K562 (cell line): ENCODE results near the gene ARHGEF12. TPM values are rescaled to one million over a fixed set of nuclear protein-coding genes. Genes with fewer than 3 reads are reported as not detected.

Experiments used
- C11orf30 ChIP-seq: fragments of 450-650 bp; IDR thresholded peaks from 2 replicates; pipeline ENCODE4 v1.6.1; 2016; ENCODE audit warnings: low read depth, mild to moderate bottlenecking
- CEBPZ ChIP-seq: fragments of 150-350 bp; IDR thresholded peaks from 2 replicates; pipeline ENCODE4 v1.6.1; 2014; ENCODE audit warnings: low read depth, mild to moderate bottlenecking, low read length, borderline replicate concordance
- CREM ChIP-seq: IDR thresholded peaks from 2 replicates; pipeline ENCODE4 v1.6.1; 2014; ENCODE audit warnings: antibody characterized with exemption, low read depth
- GATA2 ChIP-seq: sonication (generic); formaldehyde crosslinking; IDR thresholded peaks from 2 replicates; pipeline ENCODE4 v1.4.0; 2020; ENCODE audit warnings: mild to moderate bottlenecking, missing genetic modification reagents
- HMG20B ChIP-seq: fragments of 250-450 bp; sonication (Bioruptor Pico); IDR thresholded peaks from 2 replicates; pipeline ENCODE4 v1.5.0; 2021; ENCODE audit warnings: mild to moderate bottlenecking
- KDM2B ChIP-seq: fragments of 250-450 bp; sonication (Bioruptor Pico); IDR thresholded peaks from 2 replicates; pipeline ENCODE4 v1.8.0; 2021; ENCODE audit warnings: mild to moderate bottlenecking, moderate library complexity
- PPARD ChIP-seq: fragments of 250-450 bp; sonication (Bioruptor Pico); IDR thresholded peaks from 2 replicates; pipeline ENCODE4 v1.8.0; 2022; ENCODE audit warnings: inconsistent platforms, mild to moderate bottlenecking, moderate library complexity
- UBTF ChIP-seq, 2 experiments: IDR thresholded peaks; 2 replicates each; pipeline ENCODE4 v1.6.1; 2012; ENCODE audit warnings: improper control_type of control experiment in 2 of 2, low read depth in 2 of 2, low read length in 2 of 2, borderline replicate concordance in 1 of 2
- ZBTB9 ChIP-seq: fragments of 450-650 bp; formaldehyde crosslinking; IDR thresholded peaks from 2 replicates; pipeline ENCODE4 v1.4.0; 2020; ENCODE audit warnings: mild to moderate bottlenecking, moderate library complexity
- ZKSCAN1 ChIP-seq: fragments of 150-350 bp; IDR thresholded peaks from 2 replicates; pipeline ENCODE4 v1.6.1; 2016; ENCODE audit warnings: low read depth, low read length
- ZNF280A ChIP-seq: fragments of 450-650 bp; IDR thresholded peaks from 2 replicates; pipeline ENCODE4 v1.6.1; 2018; ENCODE audit warnings: mild to moderate bottlenecking, low read depth; ENCODE audit not compliant: partially characterized antibody
- polyA plus RNA-seq, 8 experiments: library from polyadenylated mRNA; depleted of rRNA in 4 of 8; stranded (reverse) in 5 of 8; unstranded in 3 of 8; fragments of >200 nt; fragmentation: Nextera tagmentation in 2 of 8; fragmentation: Illumina TruSeq in 1 of 8; extraction: Ambion mirVana in 2 of 8; extraction: Trizol in 1 of 8; gene quantifications; 2 replicates each; pipeline versions ENCODE4 v1.2.1 to v1.2.3, GENCODE V29; 2011 to 2014; ENCODE audit warnings: inconsistent platforms in 1 of 8, missing spikeins in 1 of 8
- total RNA-seq, 7 experiments: library from RNA; depleted of rRNA in 6 of 7; stranded (reverse); fragments of >200 nt in 6 of 7; fragmentation: Illumina TruSeq in 2 of 7; extraction: Trizol in 2 of 7; gene quantifications; 2 replicates each; pipeline versions ENCODE4 v1.2.1 to v1.2.3, GENCODE V29; 2011 to 2021; ENCODE audit warnings: low replicate concordance in 1 of 7

Gene ARHGEF12
- total and polyA plus RNA-seq, 9 of the 15 experiments (the other 6 are each of a cell fraction or from before 2014, with no cell fraction given), result 3.5 to 51.7 (median 29.5) TPM

GRCh38 chr11:120324932-120325810 is 11.0 kb upstream of the ARHGEF12 start, which contains the start of gene TLCD5 (continued):
- TF ChIP-seq ZKSCAN1 (no peak), CREM (peak; percentile 45), GATA2 (no peak), ZNF280A (no peak), ZBTB9 (CRISPR knock-in tag) (peak; percentile 40; the same call in 1 of the 2 replicates), KDM2B (CRISPR knock-in tag) (no peak), PPARD (CRISPR knock-in tag) (no peak), HMG20B (CRISPR knock-in tag) (no peak), UBTF (IDR thresholded peaks at IDR 0.05; ENCODE audit: borderline replicate concordance in 1 of 2, low read depth in 2 of 2, low read length in 2 of 2) (peak; percentile 88 to 89), C11orf30 (no peak), CEBPZ (no peak)
